Activated CD4-positive, alpha-beta T cell treated with anti-CD3 and anti-CD28 coated beads, Interleukin-2, amount 10 ng/mL, durations not matched to agents 7 days and 5 days (primary cell): ENCODE data around the gene UNC93B1. TPM values are rescaled to one million over a fixed set of nuclear protein-coding genes. Genes with fewer than 3 reads are reported as not detected.
"Not testable (repeated sequence)": the region's sequence is repeated elsewhere in the genome, so short reads cannot be mapped to it uniquely, and the experiment has no call there.

Experiments
- CTCF ChIA-PET: fragments of 350-600 bp; sonication (Branson Sonifier 250); formaldehyde crosslinking; loops from one replicate; lab custom pipeline; 2021; ENCODE audit warnings: antibody characterized with exemption; lab: Charles Lee
- POLR2A ChIA-PET: fragments of 350-600 bp; sonication (Branson Sonifier 250); formaldehyde crosslinking; loops from one replicate; lab custom pipeline; 2021; ENCODE audit warnings: antibody characterized with exemption; lab: Charles Lee
- DNase-seq: peaks from one replicate; pipeline ENCODE4 v3.0.0-alpha.2; 2020
- H3K27ac Mint-ChIP-seq: one replicate; pipeline ENCODE4 v1.8.0; 2021; ENCODE audit warnings: mild to moderate bottlenecking, moderate library complexity, mixed read lengths
- H3K27me3 Mint-ChIP-seq: one replicate; pipeline ENCODE4 v1.8.0; 2021; ENCODE audit warnings: mixed read lengths
- H3K36me3 Mint-ChIP-seq: one replicate; pipeline ENCODE4 v1.8.0; 2021; ENCODE audit warnings: low read depth, mixed read lengths
- H3K4me1 Mint-ChIP-seq: one replicate; pipeline ENCODE4 v1.8.0; 2021; ENCODE audit warnings: mixed read lengths
- H3K4me3 Mint-ChIP-seq: one replicate; pipeline ENCODE4 v1.8.0; 2021; ENCODE audit warnings: mild to moderate bottlenecking, moderate library complexity, mixed read lengths
- H3K9me3 Mint-ChIP-seq: one replicate; pipeline ENCODE4 v1.8.0; 2021; ENCODE audit warnings: mixed read lengths
- total RNA-seq, 2 experiments: library from RNA; stranded (reverse); gene quantifications; one replicate each; pipeline ENCODE4 v1.2.3, GENCODE V29; 2021

UNC93B1 gene
- total RNA-seq, 2 experiments from 2014 or later, result 32.6 to 34.3 TPM

- POLR2A ChIA-PET, result no interaction called here
- peaks cover 34% of the 10 kb centered on the region for H3K4me1 Mint-ChIP-seq
- H3K27me3 Mint-ChIP-seq, result no peaks in the 10 kb centered on the region
- peaks cover 18% of the 10 kb centered on the region for H3K36me3 Mint-ChIP-seq
- no peaks in the 10 kb centered on the region for H3K9me3 Mint-ChIP-seq
- DNase-seq, result peak; percentile 33
- peak overlapping the region; percentile 83 for H3K27ac Mint-ChIP-seq
- H3K4me3 Mint-ChIP-seq, result no peak overlapping the region
- CTCF ChIA-PET, result interaction anchor here (0.9 kb wide), 1 partner anchor 41 kb away, joined by 3 read pairs; no protein-coding TSS in a partner anchor
Measured at GRCh38 chr11:67996622-67997474, 7.0 kb downstream of the UNC93B1 start.

GRCh38 chr11:67996051-67996450, 7.8 kb downstream of the UNC93B1 start:
- Mint-ChIP-seq H3K4me1 (peaks cover 34% of the 10 kb centered on the region), H3K4me3 (no peak overlapping the region), H3K36me3 (peaks cover 19% of the 10 kb centered on the region), H3K27me3 (no peaks in the 10 kb centered on the region), H3K9me3 (no peaks in the 10 kb centered on the region), H3K27ac (no peak overlapping the region)
- POLR2A ChIA-PET, result no interaction called here
- no peak for DNase-seq
- CTCF ChIA-PET, result no interaction called here

- peaks cover 19% of the 10 kb centered on the region for H3K36me3 Mint-ChIP-seq
- DNase-seq, H3K4me3 Mint-ChIP-seq, CTCF ChIA-PET, POLR2A ChIA-PET, H3K9me3 Mint-ChIP-seq, H3K27me3 Mint-ChIP-seq, H3K27ac Mint-ChIP-seq: not testable (repeated sequence)
- peaks cover 34% of the 10 kb centered on the region for H3K4me1 Mint-ChIP-seq
Measured at GRCh38 chr11:67995579-67995978, 8.3 kb downstream of the UNC93B1 start.

- H3K27me3 Mint-ChIP-seq, H3K4me3 Mint-ChIP-seq, DNase-seq, H3K9me3 Mint-ChIP-seq, H3K27ac Mint-ChIP-seq, CTCF ChIA-PET, POLR2A ChIA-PET: not testable (repeated sequence)
- Mint-ChIP-seq H3K4me1 (peaks cover 32% of the 10 kb centered on the region), H3K36me3 (peaks cover 19% of the 10 kb centered on the region)
Measured at GRCh38 chr11:67995129-67995528, 8.8 kb downstream of the UNC93B1 start.

GRCh38 chr11:67994387-67994786, 9.5 kb downstream of the UNC93B1 start:
- H3K4me1 Mint-ChIP-seq, result peaks cover 29% of the 10 kb centered on the region
- POLR2A ChIA-PET, DNase-seq, H3K27ac Mint-ChIP-seq, H3K9me3 Mint-ChIP-seq, H3K27me3 Mint-ChIP-seq, H3K4me3 Mint-ChIP-seq: not testable (repeated sequence)
- peaks cover 16% of the 10 kb centered on the region for H3K36me3 Mint-ChIP-seq
- CTCF ChIA-PET, result interaction anchor here (1.2 to 1.3 kb wide), 2 partner anchors 8 to 10 kb away, joined by 5 read pairs; partner anchors contain the start of gene UNC93B1

GRCh38 chr11:67993821-67994220, 10.1 kb downstream of the UNC93B1 start:
- DNase-seq, result peak; percentile 60
- H3K4me1 Mint-ChIP-seq, result peaks cover 29% of the 10 kb centered on the region
- POLR2A ChIA-PET, H3K9me3 Mint-ChIP-seq, H3K27me3 Mint-ChIP-seq, H3K4me3 Mint-ChIP-seq, H3K27ac Mint-ChIP-seq: not testable (repeated sequence)
- H3K36me3 Mint-ChIP-seq, result peaks cover 16% of the 10 kb centered on the region
- CTCF ChIA-PET, result interaction anchor here (0.6 to 1.3 kb wide), 3 partner anchors 9 to 428 kb away, joined by 3 to 5 read pairs (median 5); partner anchors contain the start of gene UNC93B1

- POLR2A ChIA-PET, CTCF ChIA-PET, H3K27me3 Mint-ChIP-seq, H3K4me1 Mint-ChIP-seq, H3K36me3 Mint-ChIP-seq, H3K9me3 Mint-ChIP-seq, DNase-seq, H3K27ac Mint-ChIP-seq, H3K4me3 Mint-ChIP-seq: not testable (repeated sequence)
Measured at GRCh38 chr11:67991347-67992121, 12.4 kb downstream of the UNC93B1 start.

GRCh38 chr11:67990546-67991346, 13.2 kb downstream of the UNC93B1 start:
- H3K27ac Mint-ChIP-seq, H3K27me3 Mint-ChIP-seq, H3K9me3 Mint-ChIP-seq, H3K4me3 Mint-ChIP-seq, CTCF ChIA-PET, POLR2A ChIA-PET, DNase-seq, H3K4me1 Mint-ChIP-seq, H3K36me3 Mint-ChIP-seq: not testable (repeated sequence)

- CTCF ChIA-PET, H3K9me3 Mint-ChIP-seq, H3K36me3 Mint-ChIP-seq, POLR2A ChIA-PET, H3K27me3 Mint-ChIP-seq, H3K4me1 Mint-ChIP-seq, H3K27ac Mint-ChIP-seq, DNase-seq, H3K4me3 Mint-ChIP-seq: not testable (repeated sequence)
Measured at GRCh38 chr11:67985302-67985701, 18.6 kb downstream of the UNC93B1 start.

- H3K27ac Mint-ChIP-seq, result no peak overlapping the region
- ChIA-PET CTCF (no interaction called here), POLR2A (no interaction called here)
- no peaks in the 10 kb centered on the region for H3K27me3 Mint-ChIP-seq
- H3K4me1 Mint-ChIP-seq, result no peaks in the 10 kb centered on the region
- no peaks in the 10 kb centered on the region for H3K36me3 Mint-ChIP-seq
- H3K4me3 Mint-ChIP-seq, result no peak overlapping the region
- no peaks in the 10 kb centered on the region for H3K9me3 Mint-ChIP-seq
- no peak for DNase-seq
Measured at GRCh38 chr11:67983951-67984350, 19.9 kb downstream of the UNC93B1 start.

- CTCF ChIA-PET, result interaction anchor here (0.6 kb wide), 1 partner anchor 726 kb away, joined by 3 read pairs; no protein-coding TSS in a partner anchor
- POLR2A ChIA-PET, H3K4me3 Mint-ChIP-seq, H3K9me3 Mint-ChIP-seq, H3K27me3 Mint-ChIP-seq, H3K4me1 Mint-ChIP-seq, H3K27ac Mint-ChIP-seq, DNase-seq, H3K36me3 Mint-ChIP-seq: not testable (repeated sequence)
Measured at GRCh38 chr11:67982255-67982857, 21.5 kb downstream of the UNC93B1 start.

- DNase-seq, CTCF ChIA-PET, POLR2A ChIA-PET, H3K4me3 Mint-ChIP-seq, H3K36me3 Mint-ChIP-seq, H3K27me3 Mint-ChIP-seq, H3K4me1 Mint-ChIP-seq, H3K27ac Mint-ChIP-seq, H3K9me3 Mint-ChIP-seq: not testable (repeated sequence)
Measured at GRCh38 chr11:67981226-67981625, 22.7 kb downstream of the UNC93B1 start.
